Ishikawa (cell line): ENCODE results near the gene EPB41L2.

Experiments
- CEBPB ChIP-seq: IDR thresholded peaks from 2 replicates; pipeline ENCODE4 v1.6.1; 2012
- CREB1 ChIP-seq: IDR thresholded peaks from 2 replicates; pipeline ENCODE4 v1.6.1; 2012; ENCODE audit warnings: low read depth
- EGR1 ChIP-seq: IDR thresholded peaks from 2 replicates; pipeline ENCODE4 v1.6.1; 2012
- EP300 ChIP-seq: IDR thresholded peaks from 2 replicates; pipeline ENCODE4 v1.6.1; 2012; ENCODE audit warnings: borderline replicate concordance
- FOXM1 ChIP-seq: IDR thresholded peaks from 2 replicates; pipeline ENCODE4 v1.6.1; 2012; ENCODE audit warnings: low read depth, borderline replicate concordance
- MAX ChIP-seq: IDR thresholded peaks from 2 replicates; pipeline ENCODE4 v1.6.1; 2012
- NFIC ChIP-seq: IDR thresholded peaks from 2 replicates; pipeline ENCODE4 v1.6.1; 2012
- RAD21 ChIP-seq: IDR thresholded peaks from 2 replicates; pipeline ENCODE4 v1.6.1; 2012; ENCODE audit warnings: low read depth
- REST ChIP-seq: IDR thresholded peaks from 2 replicates; pipeline ENCODE4 v1.6.1; 2012; ENCODE audit warnings: low read depth, mild to moderate bottlenecking
- TAF1 ChIP-seq: IDR thresholded peaks from 2 replicates; pipeline ENCODE4 v1.6.1; 2012; ENCODE audit warnings: low read depth, mild to moderate bottlenecking
- TCF12 ChIP-seq: IDR thresholded peaks from 2 replicates; pipeline ENCODE4 v1.6.1; 2012; ENCODE audit warnings: low read depth
- TEAD4 ChIP-seq: IDR thresholded peaks from 2 replicates; pipeline ENCODE4 v1.6.1; 2012
- USF1 ChIP-seq: IDR thresholded peaks from 2 replicates; pipeline ENCODE4 v1.6.1; 2012
- YY1 ChIP-seq: IDR thresholded peaks from 2 replicates; pipeline ENCODE4 v1.6.1; 2012; ENCODE audit warnings: low read depth
- ZBTB7A ChIP-seq: IDR thresholded peaks from 2 replicates; pipeline ENCODE4 v1.6.1; 2012; ENCODE audit warnings: low read depth

The EPB41L2 gene

GRCh38 chr6:130935978-130936377 is 127.1 kb downstream of the EPB41L2 start:
- no peak for TF ChIP-seq NFIC
- peak; percentile 55; the same call in 1 of the 2 replicates for TF ChIP-seq TEAD4

GRCh38 chr6:130934848-130935585 is 128.0 kb downstream of the EPB41L2 start:
- TF ChIP-seq EGR1 (no peak), FOXM1 (no peak), TCF12 (no peak), CEBPB (no peak; the same call in 1 of the 2 replicates), RAD21 (no peak), NFIC (no peak), CREB1 (no peak), USF1 (no peak), REST (no peak), EP300 (no peak), ZBTB7A (no peak)

- TF ChIP-seq MAX (no peak), EP300 (no peak), USF1 (no peak), TEAD4 (peak; percentile 64)
Observed at GRCh38 chr6:130933712-130934200, 129.3 kb downstream of the EPB41L2 start.

GRCh38 chr6:130932921-130933320 is 130.1 kb downstream of the EPB41L2 start:
- TF ChIP-seq TAF1 (no peak), MAX (no peak), YY1 (no peak), ZBTB7A (no peak), TCF12 (no peak), REST (no peak), CEBPB (no peak), CREB1 (no peak), RAD21 (no peak), EGR1 (no peak), EP300 (no peak), FOXM1 (no peak), NFIC (no peak)

- TF ChIP-seq ZBTB7A: no peak
- TF ChIP-seq TEAD4: no peak
- no peak for TF ChIP-seq MAX
- TF ChIP-seq FOXM1: no peak
- TF ChIP-seq CEBPB: peak; percentile 52; the same call in 1 of the 2 replicates
Observed at GRCh38 chr6:130932438-130932837, 130.6 kb downstream of the EPB41L2 start.

GRCh38 chr6:130931683-130932082 is 131.4 kb downstream of the EPB41L2 start:
- no peak for TF ChIP-seq EGR1
- no peak for TF ChIP-seq USF1
- no peak for TF ChIP-seq CREB1
- TF ChIP-seq TEAD4: no peak
- no peak for TF ChIP-seq REST
- TF ChIP-seq MAX: no peak
- TF ChIP-seq TAF1: no peak
- TF ChIP-seq FOXM1: no peak
- no peak for TF ChIP-seq ZBTB7A
- no peak for TF ChIP-seq CEBPB
